Measurements from ENCODE around the gene ISG15. TPM values are rescaled to one million over a fixed set of nuclear protein-coding genes. Genes with fewer than 3 reads are reported as not detected.
A peak's percentile ranks its signal among the peaks of the same experiment; 100 is the strongest.

ISG15 gene
- total RNA-seq, 1 experiment from 2014 or later: 758 TPM

GRCh38 chr1:1031659-1032235 lies 18.4 kb downstream of the ISG15 start:
- Histone ChIP-seq H3K27ac (ENCODE audit: low read length) (no peak overlapping the region), H3K4me1 (ENCODE audit: insufficient read depth, low read length) (no peaks in the 10 kb centered on the region), H3K4me2 (ENCODE audit: low read length) (no peak overlapping the region), H3K9me3 (ENCODE audit: low read length) (no peaks in the 10 kb centered on the region), H4K20me1 (ENCODE audit: low read length) (peaks cover 53% of the 10 kb centered on the region), H3K9ac (ENCODE audit: low read length) (no peak overlapping the region), H3K36me3 (ENCODE audit: low read depth, low read length) (peaks cover 56% of the 10 kb centered on the region), H3K4me3 (ENCODE audit: low read length) (no peak overlapping the region), H3K79me2 (ENCODE audit: low read length) (peaks cover 75% of the 10 kb centered on the region), H3F3A (ENCODE audit: low read length, unreplicated experiment) (no peaks in the 10 kb centered on the region), H3K9me2 (replicated peaks; ENCODE audit: low read length) (no peaks in the 10 kb centered on the region), H2AFZ (ENCODE audit: low read length) (no peak overlapping the region), H3K27me3 (ENCODE audit: low read length) (no peaks in the 10 kb centered on the region)
- no TSS peak for BruUV-seq (replicated peaks)
- TF ChIP-seq EZH2 (IDR thresholded peaks at IDR 0.05; ENCODE audit: low read length, unreplicated experiment): no peak
- ChIA-PET CTCF (no interaction called here), POLR2A (ENCODE audit: unreplicated experiment) (no interaction called here)
- DNase-seq: no peak
- intact Hi-C loops (cut with micrococcal nuclease): no loop called here
- ATAC-seq: peak; percentile 15; the same call in 1 of the 2 replicates

- TF ChIP-seq EZH2phosphoT487 (IDR thresholded peaks at IDR 0.05; ENCODE audit: borderline replicate concordance, low read length) (no peak), EZH2 (IDR thresholded peaks at IDR 0.05; ENCODE audit: low read length, unreplicated experiment) (no peak)
- H3K4me1 ChIP-seq (ENCODE audit: insufficient read depth, low read length): no peaks in the 10 kb centered on the region
- no peaks in the 10 kb centered on the region for H3K9me3 ChIP-seq (ENCODE audit: low read length)
- no peak overlapping the region for H3K9ac ChIP-seq (ENCODE audit: low read length)
- ATAC-seq (peak; percentile 26; the same call in 1 of the 2 replicates), DNase-seq (no peak)
- ChIA-PET POLR2A (ENCODE audit: unreplicated experiment) (no interaction called here), CTCF (no interaction called here)
- H3K4me3 ChIP-seq (ENCODE audit: low read length): no peak overlapping the region
- H3K9me2 ChIP-seq (replicated peaks; ENCODE audit: low read length): no peaks in the 10 kb centered on the region
- peaks cover 56% of the 10 kb centered on the region for H3K36me3 ChIP-seq (ENCODE audit: low read depth, low read length)
- H3F3A ChIP-seq (ENCODE audit: low read length, unreplicated experiment): no peaks in the 10 kb centered on the region
- no peak overlapping the region for H2AFZ ChIP-seq (ENCODE audit: low read length)
- H3K4me2 ChIP-seq (ENCODE audit: low read length): no peak overlapping the region
- no peak overlapping the region for H3K27ac ChIP-seq (ENCODE audit: low read length)
- BruUV-seq (replicated peaks): no TSS peak
- H3K79me2 ChIP-seq (ENCODE audit: low read length): peaks cover 71% of the 10 kb centered on the region
- intact Hi-C loops (cut with micrococcal nuclease): no loop called here
- H3K27me3 ChIP-seq (ENCODE audit: low read length): no peaks in the 10 kb centered on the region
- peaks cover 52% of the 10 kb centered on the region for H4K20me1 ChIP-seq (ENCODE audit: low read length)
These were observed 19.1 kb downstream of the ISG15 start for GRCh38 chr1:1032424-1032823.

GRCh38 chr1:1033009-1033587 lies 19.8 kb downstream of the ISG15 start:
- ChIA-PET CTCF (no interaction called here), POLR2A (ENCODE audit: unreplicated experiment) (no interaction called here)
- peaks cover 50% of the 10 kb centered on the region for H4K20me1 ChIP-seq (ENCODE audit: low read length)
- H3K27me3 ChIP-seq (ENCODE audit: low read length): no peaks in the 10 kb centered on the region
- no peak overlapping the region for H3K9ac ChIP-seq (ENCODE audit: low read length)
- DNase-seq: no peak
- no peak overlapping the region for H3K27ac ChIP-seq (ENCODE audit: low read length)
- 0 out of 2 replicates have a peak, but pooled peaks have one; percentile 4 for ATAC-seq
- intact Hi-C loops (cut with micrococcal nuclease): no loop called here
- BruUV-seq (replicated peaks): no TSS peak
- H3K4me2 ChIP-seq (ENCODE audit: low read length): no peak overlapping the region
- no peaks in the 10 kb centered on the region for H3K4me1 ChIP-seq (ENCODE audit: insufficient read depth, low read length)
- no peak overlapping the region for H2AFZ ChIP-seq (ENCODE audit: low read length)
- H3K79me2 ChIP-seq (ENCODE audit: low read length): peaks cover 71% of the 10 kb centered on the region
- H3F3A ChIP-seq (ENCODE audit: low read length, unreplicated experiment): no peaks in the 10 kb centered on the region
- TF ChIP-seq CTCF (conservative IDR thresholded peaks at IDR 0.05; ENCODE audit: low read depth, low read length) (peak; percentile 40; the same call in 1 of the 2 replicates), EZH2 (IDR thresholded peaks at IDR 0.05; ENCODE audit: low read length, unreplicated experiment) (no peak)
- H3K4me3 ChIP-seq (ENCODE audit: low read length): no peak overlapping the region
- peaks cover 50% of the 10 kb centered on the region for H3K36me3 ChIP-seq (ENCODE audit: low read depth, low read length)
- no peaks in the 10 kb centered on the region for H3K9me2 ChIP-seq (replicated peaks; ENCODE audit: low read length)
- H3K9me3 ChIP-seq (ENCODE audit: low read length): no peaks in the 10 kb centered on the region

All from PC-3 (cell line).